GM12878 (cell line): ENCODE results near the gene MRPL49. TPM values are rescaled to one million over a fixed set of nuclear protein-coding genes. Genes with fewer than 3 reads are reported as not detected.

ENCODE experiments used
- ATAC-seq: fragments of 200-7000 bp; cut with Tn5 transposase; 3 replicates; pipeline ENCODE4 v1.9.1; 2020; ENCODE audit warnings: mild to moderate bottlenecking, moderate library complexity
- BruUV-seq: library from RNA; stranded (reverse); fragments of 400-500 nt; replicated peaks from 2 replicates; lab custom pipeline; 2021; lab: Mats Ljungman, UMichigan
- CTCF ChIA-PET: fragments of 300-600 bp; sonication (Branson Sonifier 250); formaldehyde crosslinking; extraction: SDS; loops from one replicate; lab custom pipeline; 2021; ENCODE audit warnings: inconsistent platforms; lab: Yijun Ruan, JAX
- POLR2A ChIA-PET: fragments of 350-600 bp; formaldehyde crosslinking; extraction: SDS; loops from one replicate; lab custom pipeline; 2021; ENCODE audit warnings: inconsistent platforms; lab: Charles Lee
- RAD21 ChIA-PET: fragments of 300-600 bp; sonication (Branson Sonifier 250); formaldehyde crosslinking; loops from one replicate; lab custom pipeline; 2023; ENCODE audit warnings: antibody characterized with exemption; ENCODE audit not compliant: unreplicated experiment; lab: Charles Lee
- SMC1A ChIA-PET: fragments of 300-600 bp; sonication (Branson Sonifier 250); formaldehyde crosslinking; loops from one replicate; lab custom pipeline; 2023; ENCODE audit not compliant: unreplicated experiment, uncharacterized antibody; lab: Charles Lee
- DNase-seq: peaks from one replicate; pipeline ENCODE4 v3.0.0-alpha.2; 2011; ENCODE audit warnings: low read depth, low spot score
- FAIRE-seq: peaks from 3 replicates; lab custom pipeline; 2011; peaks lifted over from hg19 to GRCh38; lab: Jason Lieb, UNC
- H2AFZ ChIP-seq: 2 replicates; pipeline ENCODE4 v1.6.0; 2011; ENCODE audit warnings: low read depth, low read length, control low read depth; ENCODE audit not compliant: control insufficient read depth
- H3K27ac ChIP-seq: 2 replicates; pipeline ENCODE4 v1.5.1; 2011; ENCODE audit warnings: control low read depth; ENCODE audit not compliant: control insufficient read depth, insufficient read depth
- H3K27me3 ChIP-seq, 2 experiments: replicated peaks in 1 of 2; 2 replicates each; pipeline versions ENCODE4 v1.6.0 to v1.6.1; 2011; ENCODE audit warnings: low read length in 1 of 2; ENCODE audit not compliant: control insufficient read depth in 2 of 2, insufficient read depth in 2 of 2
- H3K36me3 ChIP-seq, 2 experiments: 2 replicates each; pipeline ENCODE4 v1.5.1; 2011; ENCODE audit warnings: low read length in 1 of 2; ENCODE audit not compliant: control insufficient read depth in 2 of 2, insufficient read depth in 2 of 2
- H3K4me1 ChIP-seq: 2 replicates; pipeline ENCODE4 v1.6.1; 2011; ENCODE audit warnings: mild to moderate bottlenecking, low read length, moderate library complexity, mixed read lengths; ENCODE audit not compliant: control insufficient read depth, insufficient read depth
- H3K4me2 ChIP-seq: 2 replicates; pipeline ENCODE4 v1.6.0; 2011; ENCODE audit warnings: control low read depth; ENCODE audit not compliant: control insufficient read depth, insufficient read depth
- H3K4me3 ChIP-seq: fragments of 200-600 bp; sonication (generic); 2 replicates; pipeline ENCODE4 v1.5.1; 2016
- H3K79me2 ChIP-seq: 2 replicates; pipeline ENCODE4 v1.6.0; 2011; ENCODE audit warnings: low read length; ENCODE audit not compliant: control insufficient read depth, insufficient read depth
- H3K9ac ChIP-seq: 2 replicates; pipeline ENCODE4 v1.8.0; 2011; ENCODE audit warnings: low read length, control low read depth, mixed read lengths; ENCODE audit not compliant: control insufficient read depth, insufficient read depth
- H3K9me3 ChIP-seq: replicated peaks from 3 replicates; pipeline ENCODE4 v1.5.1; 2011; ENCODE audit warnings: mild to moderate bottlenecking, low read length; ENCODE audit not compliant: control insufficient read depth, insufficient read depth
- H4K20me1 ChIP-seq: 2 replicates; pipeline ENCODE4 v1.6.0; 2011; ENCODE audit not compliant: control insufficient read depth, insufficient read depth
- CHD4 ChIP-seq: fragments of 200-600 bp; sonication (generic); IDR thresholded peaks from 2 replicates; pipeline ENCODE4 v1.6.1; 2016; ENCODE audit warnings: mild to moderate bottlenecking
- LARP7 ChIP-seq: fragments of 450-650 bp; IDR thresholded peaks from 2 replicates; pipeline ENCODE4 v1.6.1; 2017; ENCODE audit warnings: mild to moderate bottlenecking
- MTA3 ChIP-seq: IDR thresholded peaks from 2 replicates; pipeline ENCODE4 v1.6.1; 2012; ENCODE audit warnings: low read length, inconsistent platforms, borderline replicate concordance
- MYB ChIP-seq: fragments of 150-350 bp; IDR thresholded peaks from 2 replicates; pipeline ENCODE4 v1.6.1; 2014; ENCODE audit warnings: mild to moderate bottlenecking, low read depth, low read length, borderline replicate concordance
- POLR2AphosphoS2 ChIP-seq: IDR thresholded peaks from 2 replicates; pipeline ENCODE4 v1.6.1; 2011; ENCODE audit warnings: low read depth, mild to moderate bottlenecking, low read length, improper control_type of control experiment, moderate library complexity
- POU2F2 ChIP-seq: IDR thresholded peaks from 3 replicates; pipeline ENCODE4 v1.6.1; 2011; ENCODE audit warnings: low read depth, mild to moderate bottlenecking, low read length, borderline replicate concordance
- RUNX3 ChIP-seq: IDR thresholded peaks from 2 replicates; pipeline ENCODE4 v1.6.1; 2012; ENCODE audit warnings: low read length, inconsistent platforms
- SRF ChIP-seq, 2 experiments: IDR thresholded peaks; 2 replicates each; pipeline ENCODE4 v1.6.1; 2011; ENCODE audit warnings: low read depth in 2 of 2, low read length in 2 of 2, mild to moderate bottlenecking in 1 of 2, moderate library complexity in 1 of 2
- STAT1 ChIP-seq: fragments of 450-650 bp; conservative IDR thresholded peaks from 2 replicates; pipeline ENCODE4 v1.6.1; 2014; ENCODE audit warnings: antibody characterized with exemption, mild to moderate bottlenecking
- SUZ12 ChIP-seq: fragments of 200-600 bp; sonication (generic); IDR thresholded peaks from one replicate; pipeline ENCODE4 v1.6.1; 2018; ENCODE audit warnings: antibody characterized with exemption, mild to moderate bottlenecking; ENCODE audit not compliant: unreplicated experiment
- YY1 ChIP-seq: IDR thresholded peaks from 2 replicates; pipeline ENCODE4 v1.6.1; 2011; ENCODE audit warnings: low read depth, mild to moderate bottlenecking, low read length
- ZBTB40 ChIP-seq: fragments of 450-650 bp; IDR thresholded peaks from 2 replicates; pipeline ENCODE4 v1.6.1; 2016; ENCODE audit warnings: mild to moderate bottlenecking, moderate library complexity, borderline replicate concordance
- ZSCAN29 ChIP-seq: fragments of 450-650 bp; IDR thresholded peaks from 2 replicates; pipeline ENCODE4 v1.6.1; 2017; ENCODE audit warnings: mild to moderate bottlenecking, moderate library complexity
- WGBS: methylation state at CpG from one replicate; pipeline ENCODE4 v1.1.6; 2016; ENCODE audit warnings: low lambda C conversion rate; ENCODE audit not compliant: insufficient replicate concordance, insufficient coverage; ENCODE audit errors: missing lambda C conversion rate; 5-methylcytosine and 5-hydroxymethylcytosine counted together
- in situ Hi-C: fragments of 300-500 bp; cut with MboI; formaldehyde crosslinking; loops from 9 replicates; pipeline ENCODE4 v1.14.3; 2018; ENCODE audit warnings: mixed read lengths
- intact Hi-C: fragments of 100-400 bp; cut with micrococcal nuclease; formaldehyde crosslinking; loops from one replicate; pipeline ENCODE4 v1.14.2; 2022; ENCODE audit not compliant: unreplicated experiment
- polyA plus RNA-seq, 11 experiments: library from polyadenylated mRNA; depleted of rRNA in 4 of 11; unstranded in 6 of 11; stranded (reverse) in 5 of 11; fragments of >200 nt; fragmentation: Nextera tagmentation in 4 of 11; fragmentation: Illumina TruSeq in 1 of 11; extraction: Ambion mirVana in 4 of 11; extraction: Trizol in 1 of 11; gene quantifications; 1 replicate in 1 of 11; 2 replicates in 10 of 11; pipeline versions ENCODE4 v1.2.1 to v1.2.3, GENCODE V29; 2011 to 2016; ENCODE audit warnings: inconsistent platforms in 2 of 11, missing spikeins in 2 of 11, low read depth in 1 of 11
- total RNA-seq, 4 experiments: library from RNA; depleted of rRNA in 3 of 4; stranded (reverse); fragments of >200 nt in 3 of 4; fragmentation: Illumina TruSeq in 1 of 4; extraction: Trizol in 1 of 4; gene quantifications; 2 replicates each; pipeline versions ENCODE4 v1.2.1 to v1.2.3, GENCODE V29; 2013 to 2021

The MRPL49 gene
- total and polyA plus RNA-seq, 10 of the 15 experiments (the other 5 are each of a cell fraction or from before 2014, with no cell fraction given) = 42.0 to 116 (median 71.7) TPM

GRCh38 chr11:65107751-65108468, 14.2 kb upstream of the MRPL49 start (continued):
- no peak for TF ChIP-seq ZBTB40
- TF ChIP-seq SRF (IDR thresholded peaks at IDR 0.05; ENCODE audit: low read depth in 2 of 2, low read length in 2 of 2) = no peak
- TF ChIP-seq POU2F2 = no peak
- TF ChIP-seq SUZ12 = no peak
- no peak for TF ChIP-seq YY1

- H2AFZ ChIP-seq = no peak overlapping the region
- H3K27ac ChIP-seq = no peak overlapping the region
- CTCF ChIA-PET = interaction anchor here (2.0 to 6.3 kb wide), 3 partner anchors 10 to 72 kb away, joined by 5 to 93 read pairs (median 76); partner anchors contain the start of genes CAPN1, SAC3D1 and VPS51
- SMC1A ChIA-PET = interaction anchor here (0.6 kb wide), 1 partner anchor 616 kb away, joined by 3 read pairs; no protein-coding TSS in a partner anchor
- FAIRE-seq (no peak), ATAC-seq (no peak), DNase-seq (no peak)
- H4K20me1 ChIP-seq = no peaks in the 10 kb centered on the region
- no peaks in the 10 kb centered on the region for H3K27me3 ChIP-seq
- intact Hi-C loops (no loop called here), in situ Hi-C loops (no loop called here)
- no TSS peak for BruUV-seq
- H3K9ac ChIP-seq = no peak overlapping the region
- POLR2A ChIA-PET = interaction anchor here (1.3 kb wide), 1 partner anchor 72 kb away, joined by 3 read pairs; no protein-coding TSS in a partner anchor
- H3K36me3 ChIP-seq = peaks cover 8 to 16% of the 10 kb centered on the region in 2 experiments
- no peak overlapping the region for H3K4me2 ChIP-seq
- H3K79me2 ChIP-seq = 0 out of 2 replicates have a peak, but pooled peaks cover 2% of the 10 kb centered on the region
- H3K4me1 ChIP-seq = peaks cover 15% of the 10 kb centered on the region
- no peak overlapping the region for H3K4me3 ChIP-seq
- RAD21 ChIA-PET = no interaction called here
- WGBS = 95% methylated on average over 36 of the region's 38 CpGs
- TF ChIP-seq MTA3 (no peak), CHD4 (no peak), POLR2AphosphoS2 (no peak), ZSCAN29 (no peak), LARP7 (no peak), RUNX3 (no peak), STAT1 (no peak), MYB (no peak)
- H3K9me3 ChIP-seq = no peaks in the 10 kb centered on the region
These were observed 13.5 kb upstream of the MRPL49 start for GRCh38 chr11:65108469-65109123.
